Liver (tissue), 9 donors: ENCODE data around the gene PPP4R4. TPM values are rescaled to one million over a fixed set of nuclear protein-coding genes. Genes with fewer than 3 reads are reported as not detected.

Experiments
- DNase-seq: peaks from one replicate; pipeline ENCODE4 v3.0.0-alpha.2; 2017; ENCODE audit warnings: low spot score
- H3K27ac ChIP-seq, 2 donors: one replicate each; pipeline ENCODE4 v1.7.0; 2013; ENCODE audit warnings: inconsistent platforms in 2 of 2, low read length in 2 of 2, control low read depth in 1 of 2, low read depth in 1 of 2, mild to moderate bottlenecking in 1 of 2
- H3K27me3 ChIP-seq, 4 donors: one replicate each; pipeline versions ENCODE4 v1.6.1 to v1.7.0; 2013; ENCODE audit warnings: low read length in 3 of 4, inconsistent platforms in 1 of 4, mild to moderate bottlenecking in 1 of 4, moderate library complexity in 1 of 4; ENCODE audit not compliant: control insufficient read depth in 4 of 4, insufficient read depth in 4 of 4
- H3K36me3 ChIP-seq, 4 donors: one replicate each; pipeline versions ENCODE4 v1.6.1 to v1.7.0; 2013; ENCODE audit warnings: low read length in 3 of 4, mild to moderate bottlenecking in 3 of 4, low read depth in 1 of 4, moderate library complexity in 1 of 4; ENCODE audit not compliant: control insufficient read depth in 4 of 4, insufficient read depth in 3 of 4
- H3K4me1 ChIP-seq, 4 donors: one replicate each; pipeline versions ENCODE4 v1.6.1 to v1.7.0; 2013; ENCODE audit warnings: low read length in 3 of 4, mild to moderate bottlenecking in 3 of 4, moderate library complexity in 1 of 4; ENCODE audit not compliant: control insufficient read depth in 4 of 4, insufficient read depth in 4 of 4
- H3K4me3 ChIP-seq, 3 donors: one replicate each; pipeline versions ENCODE4 v1.6.1 to v1.7.0; 2013; ENCODE audit warnings: low read length in 3 of 3, control low read depth in 1 of 3, low read depth in 1 of 3, mild to moderate bottlenecking in 1 of 3
- H3K9ac ChIP-seq, 2 donors: one replicate each; pipeline ENCODE4 v1.7.0; 2013; ENCODE audit warnings: low read length in 2 of 2, mild to moderate bottlenecking in 2 of 2, moderate library complexity in 2 of 2, control low read depth in 1 of 2, low read depth in 1 of 2
- H3K9me3 ChIP-seq, 4 donors: one replicate each; pipeline versions ENCODE4 v1.6.1 to v1.7.0; 2013; ENCODE audit warnings: low read length in 3 of 4; ENCODE audit not compliant: control insufficient read depth in 4 of 4
- EGR1 ChIP-seq, 2 donors: IDR thresholded peaks; 2 replicates each; pipeline ENCODE4 v1.6.1; 2016 to 2018; ENCODE audit warnings: antibody characterized with exemption in 2 of 2, low read depth in 2 of 2
- FOXA1 ChIP-seq: IDR thresholded peaks from 2 replicates; pipeline ENCODE4 v1.6.1; 2016; ENCODE audit warnings: antibody characterized with exemption
- FOXA2 ChIP-seq: IDR thresholded peaks from 2 replicates; pipeline ENCODE4 v1.6.1; 2016; ENCODE audit warnings: antibody characterized with exemption
- GABPA ChIP-seq, 2 donors: IDR thresholded peaks in 1 of 2; conservative IDR thresholded peaks in 1 of 2; 2 replicates each; pipeline ENCODE4 v1.6.1; 2016; ENCODE audit warnings: antibody characterized with exemption in 2 of 2, mild to moderate bottlenecking in 1 of 2, moderate library complexity in 1 of 2
- HNF4A ChIP-seq, 2 donors: conservative IDR thresholded peaks; 2 replicates each; pipeline ENCODE4 v1.6.1; 2016; ENCODE audit warnings: antibody characterized with exemption in 2 of 2, mild to moderate bottlenecking in 2 of 2
- HNF4G ChIP-seq: IDR thresholded peaks from 2 replicates; pipeline ENCODE4 v1.6.1; 2016; ENCODE audit warnings: antibody characterized with exemption
- JUND ChIP-seq, 2 donors: IDR thresholded peaks; 2 replicates each; pipeline ENCODE4 v1.6.1; 2016; ENCODE audit warnings: antibody characterized with exemption in 2 of 2
- NR2F2 ChIP-seq: IDR thresholded peaks from 2 replicates; pipeline ENCODE4 v1.6.1; 2016; ENCODE audit warnings: antibody characterized with exemption
- RAD21 ChIP-seq, 2 donors: IDR thresholded peaks; 2 replicates each; pipeline ENCODE4 v1.6.1; 2016; ENCODE audit warnings: antibody characterized with exemption in 2 of 2, mild to moderate bottlenecking in 2 of 2
- RXRA ChIP-seq, 2 donors: IDR thresholded peaks; 2 replicates each; pipeline ENCODE4 v1.6.1; 2017 to 2018; ENCODE audit warnings: antibody characterized with exemption in 2 of 2, mild to moderate bottlenecking in 1 of 2
- SP1 ChIP-seq: IDR thresholded peaks from 2 replicates; pipeline ENCODE4 v1.6.1; 2018; ENCODE audit warnings: antibody characterized with exemption, mild to moderate bottlenecking
- TAF1 ChIP-seq: conservative IDR thresholded peaks from 2 replicates; pipeline ENCODE4 v1.6.1; 2016; ENCODE audit warnings: antibody characterized with exemption, mild to moderate bottlenecking
- YY1 ChIP-seq: IDR thresholded peaks from 2 replicates; pipeline ENCODE4 v1.6.1; 2016; ENCODE audit warnings: antibody characterized with exemption, mild to moderate bottlenecking
- WGBS: extraction: QIAGEN DNeasy Blood & Tissue Kit; methylation state at CpG from one replicate; pipeline ENCODE4 v1.1.7; 2013; 5-methylcytosine and 5-hydroxymethylcytosine counted together
- polyA plus RNA-seq, 2 donors: library from polyadenylated mRNA; stranded (reverse) in 1 of 2; unstranded in 1 of 2; fragments of 200-250 nt in 1 of 2; fragments of >200 nt in 1 of 2; fragmentation: Nextera tagmentation in 1 of 2; extraction: Ambion mirVana in 1 of 2; gene quantifications; one replicate each; pipeline versions ENCODE4 v1.2.1 to v1.2.3, GENCODE V29; 2013 to 2015
- total RNA-seq, 2 donors: library from RNA; depleted of rRNA; stranded (reverse); fragments of >200 nt; gene quantifications; one replicate each; pipeline ENCODE4 v1.2.3, GENCODE V29; 2014
- TF ChIP-seq, protein P1 (sequence below): IDR thresholded peaks from 2 replicates; pipeline ENCODE4 v1.6.1; 2016; ENCODE audit warnings: antibody characterized with exemption
- TF ChIP-seq, protein P2 (sequence below): IDR thresholded peaks from 2 replicates; pipeline ENCODE4 v1.6.1; 2016; ENCODE audit warnings: antibody characterized with exemption
- TF ChIP-seq, protein P3 (sequence below): IDR thresholded peaks from 2 replicates; pipeline ENCODE4 v1.6.1; 2016; ENCODE audit warnings: antibody characterized with exemption, mild to moderate bottlenecking
- TF ChIP-seq, protein P4 (sequence below): fragments of 150-350 bp; IDR thresholded peaks from 2 replicates; pipeline ENCODE4 v1.5.1; 2017; ENCODE audit warnings: improper control_type of control experiment, low read depth, low read length; ENCODE audit not compliant: missing input control
- TF ChIP-seq, protein P5 (sequence below): IDR thresholded peaks from 2 replicates; pipeline ENCODE4 v1.6.1; 2016; ENCODE audit warnings: antibody characterized with exemption
- donor health status: healthy.
- donor health status: healthy.
- donor health status: healthy.
- donor health status: healthy.
- donor health status: healthy.

PPP4R4 gene
- total and polyA plus RNA-seq, 4 donors: 0.52 to 2.4 (median 0.99) TPM

DNA sequence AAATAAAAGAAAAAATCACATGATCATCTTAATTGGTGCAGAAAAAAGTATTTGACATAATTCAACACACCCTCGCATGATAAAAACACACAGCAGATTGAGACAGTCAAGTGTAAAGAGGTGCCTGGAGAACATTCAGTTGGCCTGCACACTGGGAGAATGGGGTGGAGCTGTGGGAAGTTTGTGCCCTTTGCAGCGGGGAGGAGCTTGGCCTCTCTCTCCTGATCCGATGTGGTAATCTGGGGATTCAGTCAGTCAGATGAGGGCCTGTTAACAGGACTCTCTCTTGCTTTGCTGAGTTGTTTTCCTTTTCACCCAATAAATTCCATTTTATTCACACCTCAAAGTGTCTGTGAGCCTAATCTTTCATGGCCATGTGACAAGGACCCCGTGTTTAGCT, 143.1 kb downstream of the PPP4R4 start (continued):
- TF ChIP-seq, protein P1, sequence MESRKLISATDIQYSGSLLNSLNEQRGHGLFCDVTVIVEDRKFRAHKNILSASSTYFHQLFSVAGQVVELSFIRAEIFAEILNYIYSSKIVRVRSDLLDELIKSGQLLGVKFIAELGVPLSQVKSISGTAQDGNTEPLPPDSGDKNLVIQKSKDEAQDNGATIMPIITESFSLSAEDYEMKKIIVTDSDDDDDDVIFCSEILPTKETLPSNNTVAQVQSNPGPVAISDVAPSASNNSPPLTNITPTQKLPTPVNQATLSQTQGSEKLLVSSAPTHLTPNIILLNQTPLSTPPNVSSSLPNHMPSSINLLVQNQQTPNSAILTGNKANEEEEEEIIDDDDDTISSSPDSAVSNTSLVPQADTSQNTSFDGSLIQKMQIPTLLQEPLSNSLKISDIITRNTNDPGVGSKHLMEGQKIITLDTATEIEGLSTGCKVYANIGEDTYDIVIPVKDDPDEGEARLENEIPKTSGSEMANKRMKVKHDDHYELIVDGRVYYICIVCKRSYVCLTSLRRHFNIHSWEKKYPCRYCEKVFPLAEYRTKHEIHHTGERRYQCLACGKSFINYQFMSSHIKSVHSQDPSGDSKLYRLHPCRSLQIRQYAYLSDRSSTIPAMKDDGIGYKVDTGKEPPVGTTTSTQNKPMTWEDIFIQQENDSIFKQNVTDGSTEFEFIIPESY: peak; percentile 54
- TF ChIP-seq JUND (IDR thresholded peaks at IDR 0.05) (peak; percentile 19 to 45), HNF4G (peak; percentile 55), GABPA (IDR thresholded peaks at IDR 0.05 in 1 of 2, conservative IDR thresholded peaks at IDR 0.05 in 1 of 2) (no peak)

DNA sequence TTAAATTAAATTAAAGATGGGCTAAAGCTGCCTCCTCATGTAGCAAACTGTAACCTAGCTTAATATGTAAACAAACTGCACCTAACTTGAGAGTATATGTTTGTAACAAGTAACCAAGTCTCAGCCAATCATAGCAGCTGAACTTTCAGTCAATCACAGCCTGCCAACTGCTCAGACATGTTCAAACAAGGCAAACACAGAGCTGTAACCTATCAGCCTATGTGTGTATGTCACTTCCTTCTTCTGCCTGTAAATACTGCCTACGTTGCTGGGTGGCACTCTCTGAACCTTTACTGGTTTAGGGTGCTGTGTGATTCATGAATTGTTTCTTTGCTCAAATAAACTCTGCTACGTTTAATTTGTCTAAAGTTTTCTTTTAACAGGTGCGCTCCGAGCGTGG, 146.1 kb downstream of the PPP4R4 start:
- Histone ChIP-seq H3K27me3 (no peaks in the 10 kb centered on the region), H3K9ac (peak overlapping the region; percentile 64 to 76), H3K9me3 (no peaks in the 10 kb centered on the region), H3K4me1 (peaks cover 4 to 54% (median 27%) of the 10 kb centered on the region in 4 donors), H3K36me3 (no peaks in the 10 kb centered on the region), H3K4me3 (peak overlapping the region in 2 of 3 donors; percentile 56 to 86), H3K27ac (peak overlapping the region; percentile 96 to 97)
- peak; percentile 33 for DNase-seq
- WGBS: 20% methylated on average over 5 of the region's 5 CpGs
- peak; percentile 66 to 70 for TF ChIP-seq RXRA (IDR thresholded peaks at IDR 0.05)
- no peak for TF ChIP-seq EGR1 (IDR thresholded peaks at IDR 0.05; ENCODE audit: low read depth in 2 of 2)
- TF ChIP-seq SP1: peak; percentile 68
- TF ChIP-seq, protein P1: no peak
- TF ChIP-seq, protein P2, sequence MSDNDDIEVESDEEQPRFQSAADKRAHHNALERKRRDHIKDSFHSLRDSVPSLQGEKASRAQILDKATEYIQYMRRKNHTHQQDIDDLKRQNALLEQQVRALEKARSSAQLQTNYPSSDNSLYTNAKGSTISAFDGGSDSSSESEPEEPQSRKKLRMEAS: no peak
- TF ChIP-seq TAF1: no peak
- TF ChIP-seq GABPA (IDR thresholded peaks at IDR 0.05 in 1 of 2, conservative IDR thresholded peaks at IDR 0.05 in 1 of 2): peak in 1 of 2 donors; percentile 72
- TF ChIP-seq JUND (IDR thresholded peaks at IDR 0.05): peak in 1 of 2 donors; percentile 65
- TF ChIP-seq, protein P3, sequence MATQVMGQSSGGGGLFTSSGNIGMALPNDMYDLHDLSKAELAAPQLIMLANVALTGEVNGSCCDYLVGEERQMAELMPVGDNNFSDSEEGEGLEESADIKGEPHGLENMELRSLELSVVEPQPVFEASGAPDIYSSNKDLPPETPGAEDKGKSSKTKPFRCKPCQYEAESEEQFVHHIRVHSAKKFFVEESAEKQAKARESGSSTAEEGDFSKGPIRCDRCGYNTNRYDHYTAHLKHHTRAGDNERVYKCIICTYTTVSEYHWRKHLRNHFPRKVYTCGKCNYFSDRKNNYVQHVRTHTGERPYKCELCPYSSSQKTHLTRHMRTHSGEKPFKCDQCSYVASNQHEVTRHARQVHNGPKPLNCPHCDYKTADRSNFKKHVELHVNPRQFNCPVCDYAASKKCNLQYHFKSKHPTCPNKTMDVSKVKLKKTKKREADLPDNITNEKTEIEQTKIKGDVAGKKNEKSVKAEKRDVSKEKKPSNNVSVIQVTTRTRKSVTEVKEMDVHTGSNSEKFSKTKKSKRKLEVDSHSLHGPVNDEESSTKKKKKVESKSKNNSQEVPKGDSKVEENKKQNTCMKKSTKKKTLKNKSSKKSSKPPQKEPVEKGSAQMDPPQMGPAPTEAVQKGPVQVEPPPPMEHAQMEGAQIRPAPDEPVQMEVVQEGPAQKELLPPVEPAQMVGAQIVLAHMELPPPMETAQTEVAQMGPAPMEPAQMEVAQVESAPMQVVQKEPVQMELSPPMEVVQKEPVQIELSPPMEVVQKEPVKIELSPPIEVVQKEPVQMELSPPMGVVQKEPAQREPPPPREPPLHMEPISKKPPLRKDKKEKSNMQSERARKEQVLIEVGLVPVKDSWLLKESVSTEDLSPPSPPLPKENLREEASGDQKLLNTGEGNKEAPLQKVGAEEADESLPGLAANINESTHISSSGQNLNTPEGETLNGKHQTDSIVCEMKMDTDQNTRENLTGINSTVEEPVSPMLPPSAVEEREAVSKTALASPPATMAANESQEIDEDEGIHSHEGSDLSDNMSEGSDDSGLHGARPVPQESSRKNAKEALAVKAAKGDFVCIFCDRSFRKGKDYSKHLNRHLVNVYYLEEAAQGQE: peak; percentile 81
- TF ChIP-seq HNF4A (conservative IDR thresholded peaks at IDR 0.05): peak; percentile 55 to 71
- TF ChIP-seq FOXA2: peak; percentile 91
- TF ChIP-seq HNF4G: peak; percentile 18
- TF ChIP-seq RAD21 (IDR thresholded peaks at IDR 0.05): peak in 1 of 2 donors; percentile 44
- TF ChIP-seq NR2F2: no peak
- TF ChIP-seq, protein P4, sequence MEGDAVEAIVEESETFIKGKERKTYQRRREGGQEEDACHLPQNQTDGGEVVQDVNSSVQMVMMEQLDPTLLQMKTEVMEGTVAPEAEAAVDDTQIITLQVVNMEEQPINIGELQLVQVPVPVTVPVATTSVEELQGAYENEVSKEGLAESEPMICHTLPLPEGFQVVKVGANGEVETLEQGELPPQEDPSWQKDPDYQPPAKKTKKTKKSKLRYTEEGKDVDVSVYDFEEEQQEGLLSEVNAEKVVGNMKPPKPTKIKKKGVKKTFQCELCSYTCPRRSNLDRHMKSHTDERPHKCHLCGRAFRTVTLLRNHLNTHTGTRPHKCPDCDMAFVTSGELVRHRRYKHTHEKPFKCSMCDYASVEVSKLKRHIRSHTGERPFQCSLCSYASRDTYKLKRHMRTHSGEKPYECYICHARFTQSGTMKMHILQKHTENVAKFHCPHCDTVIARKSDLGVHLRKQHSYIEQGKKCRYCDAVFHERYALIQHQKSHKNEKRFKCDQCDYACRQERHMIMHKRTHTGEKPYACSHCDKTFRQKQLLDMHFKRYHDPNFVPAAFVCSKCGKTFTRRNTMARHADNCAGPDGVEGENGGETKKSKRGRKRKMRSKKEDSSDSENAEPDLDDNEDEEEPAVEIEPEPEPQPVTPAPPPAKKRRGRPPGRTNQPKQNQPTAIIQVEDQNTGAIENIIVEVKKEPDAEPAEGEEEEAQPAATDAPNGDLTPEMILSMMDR: no peak
- TF ChIP-seq YY1: peak; percentile 66
- TF ChIP-seq, protein P5, sequence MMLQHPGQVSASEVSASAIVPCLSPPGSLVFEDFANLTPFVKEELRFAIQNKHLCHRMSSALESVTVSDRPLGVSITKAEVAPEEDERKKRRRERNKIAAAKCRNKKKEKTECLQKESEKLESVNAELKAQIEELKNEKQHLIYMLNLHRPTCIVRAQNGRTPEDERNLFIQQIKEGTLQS: no peak
- TF ChIP-seq FOXA1: peak; percentile 53
